ENCODE results near the gene EIF4EBP2.

DNA sequence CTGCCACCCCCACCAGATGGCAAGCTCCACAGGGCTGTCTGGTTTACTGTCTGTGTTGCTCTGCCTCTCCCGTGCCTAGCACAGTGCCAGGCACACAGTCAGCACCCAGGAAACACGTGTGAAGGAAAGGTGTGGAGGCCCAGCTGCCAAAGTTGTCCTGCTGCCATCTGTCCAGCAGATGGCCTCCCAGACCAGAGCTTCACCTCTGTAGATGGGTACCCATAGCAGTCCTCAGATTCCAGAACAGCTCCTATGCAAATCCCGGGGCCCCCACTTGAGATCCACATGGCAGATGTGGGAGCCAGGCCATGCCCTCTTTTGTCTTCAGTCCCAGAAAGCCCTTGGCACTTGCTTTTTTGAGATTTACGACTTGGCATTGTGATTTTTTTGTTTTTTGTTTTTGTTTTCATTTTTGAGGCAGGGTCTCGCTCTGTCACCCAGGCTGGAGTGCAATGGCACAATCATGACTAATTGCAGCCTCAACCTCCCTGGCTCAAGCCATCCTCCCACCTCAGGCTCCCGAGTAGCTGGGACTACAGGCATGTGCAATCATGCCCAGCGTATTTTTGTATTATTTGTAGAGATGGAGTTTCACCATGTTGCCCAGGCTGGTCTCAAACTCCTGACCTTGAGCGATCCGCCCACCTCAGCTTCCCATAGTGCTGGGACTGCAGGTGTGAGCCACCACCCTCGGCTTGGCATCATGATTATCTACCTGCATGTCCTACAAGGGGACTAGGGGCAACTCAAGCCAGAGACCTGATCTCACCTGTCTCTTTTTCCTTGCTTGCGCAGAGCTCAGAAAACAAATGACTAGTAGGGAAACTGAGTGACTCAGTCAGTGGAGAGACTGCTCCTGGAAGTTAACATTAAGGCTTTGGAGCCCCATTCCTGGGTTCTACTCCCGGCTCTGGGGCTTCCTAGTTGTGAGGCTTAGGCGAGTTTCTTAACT, 57.7 kb downstream of the EIF4EBP2 start:
- no peak for TF ChIP-seq POLR2AphosphoS5 (IDR thresholded peaks at IDR 0.05; ENCODE audit: insufficient read depth, low read depth, low read length)
- TF ChIP-seq, protein P1, sequence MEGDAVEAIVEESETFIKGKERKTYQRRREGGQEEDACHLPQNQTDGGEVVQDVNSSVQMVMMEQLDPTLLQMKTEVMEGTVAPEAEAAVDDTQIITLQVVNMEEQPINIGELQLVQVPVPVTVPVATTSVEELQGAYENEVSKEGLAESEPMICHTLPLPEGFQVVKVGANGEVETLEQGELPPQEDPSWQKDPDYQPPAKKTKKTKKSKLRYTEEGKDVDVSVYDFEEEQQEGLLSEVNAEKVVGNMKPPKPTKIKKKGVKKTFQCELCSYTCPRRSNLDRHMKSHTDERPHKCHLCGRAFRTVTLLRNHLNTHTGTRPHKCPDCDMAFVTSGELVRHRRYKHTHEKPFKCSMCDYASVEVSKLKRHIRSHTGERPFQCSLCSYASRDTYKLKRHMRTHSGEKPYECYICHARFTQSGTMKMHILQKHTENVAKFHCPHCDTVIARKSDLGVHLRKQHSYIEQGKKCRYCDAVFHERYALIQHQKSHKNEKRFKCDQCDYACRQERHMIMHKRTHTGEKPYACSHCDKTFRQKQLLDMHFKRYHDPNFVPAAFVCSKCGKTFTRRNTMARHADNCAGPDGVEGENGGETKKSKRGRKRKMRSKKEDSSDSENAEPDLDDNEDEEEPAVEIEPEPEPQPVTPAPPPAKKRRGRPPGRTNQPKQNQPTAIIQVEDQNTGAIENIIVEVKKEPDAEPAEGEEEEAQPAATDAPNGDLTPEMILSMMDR (IDR thresholded peaks at IDR 0.05; ENCODE audit: extremely low read depth in 1 of 2, insufficient read depth in 1 of 2, low read depth in 1 of 2, low read length in 2 of 2), result peak; percentile 87
- no peak for TF ChIP-seq POLR2A (IDR thresholded peaks at IDR 0.05; ENCODE audit: low read depth, low read length)

All from endothelial cell of umbilical vein (primary cell).